Astrocyte of the spinal cord (primary cell): ENCODE measurements around the gene KAZN.
A peak's percentile ranks its signal among the peaks of the same experiment; 100 is the strongest.

Source experiments
- DNase-seq: peaks from one replicate; pipeline ENCODE4 v3.0.0; 2011; ENCODE audit warnings: low read depth, low spot score
- H3K4me3 ChIP-seq: 2 replicates; pipeline ENCODE4 v1.5.1; 2011; ENCODE audit warnings: low read depth, mild to moderate bottlenecking, low read length, moderate library complexity
- CTCF ChIP-seq: IDR thresholded peaks from 2 replicates; pipeline ENCODE4 v1.5.1; 2012; ENCODE audit warnings: low read depth, mild to moderate bottlenecking, low read length, inconsistent platforms
- in situ Hi-C: cut with HindIII; loops from 2 replicates; pipeline ENCODE4 v1.10.0; 2017; ENCODE audit warnings: low sequenced_read_pairs

KAZN gene

GRCh38 chr1:14841456-14841855, 243.0 kb downstream of the KAZN start:
- in situ Hi-C loops, result no loop called here
- no peak for TF ChIP-seq CTCF
- no peak overlapping the region for H3K4me3 ChIP-seq
- no peak for DNase-seq

GRCh38 chr1:14841951-14842350, 243.5 kb downstream of the KAZN start:
- no peak for TF ChIP-seq CTCF
- no peak for DNase-seq
- in situ Hi-C loops, result no loop called here
- H3K4me3 ChIP-seq, result no peak overlapping the region

- DNase-seq, result peak; percentile 63
- in situ Hi-C loops, result no loop called here
Observed at GRCh38 chr1:14842361-14842760, 243.9 kb downstream of the KAZN start.

GRCh38 chr1:14842891-14843290, 244.4 kb downstream of the KAZN start:
- in situ Hi-C loops, result no loop called here
- no peak overlapping the region for H3K4me3 ChIP-seq
- no peak for TF ChIP-seq CTCF
- DNase-seq, result peak; percentile 73

More at GRCh38 chr1:14842361-14842760, 243.9 kb downstream of the KAZN start:
- no peak for TF ChIP-seq CTCF
- H3K4me3 ChIP-seq, result no peak overlapping the region

- DNase-seq, result no peak
- TF ChIP-seq CTCF, result no peak
- in situ Hi-C loops, result no loop called here
- H3K4me3 ChIP-seq, result no peak overlapping the region
Observed at GRCh38 chr1:14843525-14843924, 245.0 kb downstream of the KAZN start.

- no peak for DNase-seq
- in situ Hi-C loops, result no loop called here
- H3K4me3 ChIP-seq, result no peak overlapping the region
- no peak for TF ChIP-seq CTCF
Observed at GRCh38 chr1:14844356-14844755, 245.9 kb downstream of the KAZN start.

- H3K4me3 ChIP-seq, result no peak overlapping the region
- DNase-seq, result no peak
- no peak for TF ChIP-seq CTCF
- in situ Hi-C loops, result no loop called here
Observed at GRCh38 chr1:14844923-14845617, 246.6 kb downstream of the KAZN start.
